Mesothelial cell of epicardium (in vitro differentiated cells): ENCODE data around the gene SERAC1. TPM values are rescaled to one million over a fixed set of nuclear protein-coding genes. Genes with fewer than 3 reads are reported as not detected.

Source experiments
- DNase-seq, 2 experiments: peaks; one replicate each; pipeline ENCODE4 v3.0.0; 2021; ENCODE audit warnings: low spot score in 2 of 2; ENCODE audit not compliant: unreplicated experiment in 2 of 2
- H3K27ac Mint-ChIP-seq: 2 replicates; pipeline ENCODE4 v1.8.0; 2021; ENCODE audit warnings: mixed read lengths
- H3K27me3 Mint-ChIP-seq: 2 replicates; pipeline ENCODE4 v1.8.0; 2021; ENCODE audit warnings: low read depth, mixed read lengths
- H3K36me3 Mint-ChIP-seq: 2 replicates; pipeline ENCODE4 v1.8.0; 2021; ENCODE audit warnings: mixed read lengths
- H3K4me1 Mint-ChIP-seq: 2 replicates; pipeline ENCODE4 v1.8.0; 2021; ENCODE audit warnings: mixed read lengths
- H3K4me3 Mint-ChIP-seq: 2 replicates; pipeline ENCODE4 v1.8.0; 2021; ENCODE audit warnings: mild to moderate bottlenecking, moderate library complexity, mixed read lengths
- H3K9me3 Mint-ChIP-seq: 2 replicates; pipeline ENCODE4 v1.8.0; 2021; ENCODE audit warnings: mixed read lengths
- total RNA-seq: library from RNA; stranded (reverse); gene quantifications from 3 replicates; pipeline ENCODE4 v1.2.1, GENCODE V29; 2021
- TF ChIP-seq, protein P1 (sequence below): fragments of 200-600 bp; sonication (generic); IDR thresholded peaks from one replicate; pipeline ENCODE4 v1.5.0; 2021; ENCODE audit warnings: antibody characterized with exemption; ENCODE audit not compliant: unreplicated experiment

The SERAC1 gene
- total RNA-seq, 1 donor from 2014 or later = 9.8 TPM

DNA sequence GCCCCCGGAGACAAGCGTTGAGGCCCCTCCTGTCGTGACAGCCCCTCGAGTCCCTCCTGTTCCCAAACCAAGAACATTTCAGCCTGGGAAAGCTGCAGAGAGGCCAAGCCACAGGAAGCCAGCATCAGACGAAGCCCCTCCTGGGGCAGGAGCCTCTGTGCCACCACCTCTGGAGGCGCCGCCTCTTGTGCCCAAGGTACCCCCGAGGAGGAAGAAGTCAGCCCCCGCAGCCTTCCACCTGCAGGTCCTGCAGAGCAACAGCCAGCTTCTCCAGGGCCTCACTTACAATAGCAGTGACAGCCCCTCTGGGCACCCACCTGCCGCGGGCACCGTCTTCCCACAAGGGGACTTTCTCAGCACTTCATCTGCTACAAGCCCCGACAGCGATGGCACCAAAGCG is 72.4 kb downstream of the SERAC1 start:
- Mint-ChIP-seq H3K27me3 (no peaks in the 10 kb centered on the region), H3K4me1 (no peaks in the 10 kb centered on the region), H3K4me3 (no peak overlapping the region), H3K9me3 (peaks cover under 1% of the 10 kb centered on the region), H3K27ac (no peak overlapping the region), H3K36me3 (peaks cover 40% of the 10 kb centered on the region)
- TF ChIP-seq, protein P1, sequence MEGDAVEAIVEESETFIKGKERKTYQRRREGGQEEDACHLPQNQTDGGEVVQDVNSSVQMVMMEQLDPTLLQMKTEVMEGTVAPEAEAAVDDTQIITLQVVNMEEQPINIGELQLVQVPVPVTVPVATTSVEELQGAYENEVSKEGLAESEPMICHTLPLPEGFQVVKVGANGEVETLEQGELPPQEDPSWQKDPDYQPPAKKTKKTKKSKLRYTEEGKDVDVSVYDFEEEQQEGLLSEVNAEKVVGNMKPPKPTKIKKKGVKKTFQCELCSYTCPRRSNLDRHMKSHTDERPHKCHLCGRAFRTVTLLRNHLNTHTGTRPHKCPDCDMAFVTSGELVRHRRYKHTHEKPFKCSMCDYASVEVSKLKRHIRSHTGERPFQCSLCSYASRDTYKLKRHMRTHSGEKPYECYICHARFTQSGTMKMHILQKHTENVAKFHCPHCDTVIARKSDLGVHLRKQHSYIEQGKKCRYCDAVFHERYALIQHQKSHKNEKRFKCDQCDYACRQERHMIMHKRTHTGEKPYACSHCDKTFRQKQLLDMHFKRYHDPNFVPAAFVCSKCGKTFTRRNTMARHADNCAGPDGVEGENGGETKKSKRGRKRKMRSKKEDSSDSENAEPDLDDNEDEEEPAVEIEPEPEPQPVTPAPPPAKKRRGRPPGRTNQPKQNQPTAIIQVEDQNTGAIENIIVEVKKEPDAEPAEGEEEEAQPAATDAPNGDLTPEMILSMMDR = no peak
- DNase-seq = no peak

DNA sequence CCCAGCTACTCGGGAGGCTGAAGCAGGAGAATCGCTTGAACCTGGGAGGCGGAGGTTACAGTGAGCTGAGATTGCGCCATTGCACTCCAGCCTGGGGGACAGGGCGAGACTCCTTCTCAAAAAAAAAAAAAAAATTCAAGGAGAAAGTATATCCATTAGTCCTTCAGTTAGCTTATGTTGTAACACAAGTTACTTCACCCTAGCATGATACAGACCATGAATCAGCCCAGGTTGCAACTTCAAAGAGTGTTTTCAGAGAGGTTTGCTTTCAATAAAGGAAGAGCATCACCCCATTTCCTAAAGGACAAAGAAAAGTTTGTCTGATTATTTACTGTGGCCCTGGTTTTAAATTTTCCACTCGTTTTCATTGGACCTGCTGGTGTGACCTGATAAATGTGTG is 73.0 kb downstream of the SERAC1 start:
- Mint-ChIP-seq H3K4me1 (no peaks in the 10 kb centered on the region), H3K4me3 (no peak overlapping the region), H3K9me3 (no peaks in the 10 kb centered on the region), H3K27ac (no peak overlapping the region), H3K36me3 (peaks cover 40% of the 10 kb centered on the region), H3K27me3 (no peaks in the 10 kb centered on the region)
- TF ChIP-seq, protein P1 = no peak
- DNase-seq = no peak

DNA sequence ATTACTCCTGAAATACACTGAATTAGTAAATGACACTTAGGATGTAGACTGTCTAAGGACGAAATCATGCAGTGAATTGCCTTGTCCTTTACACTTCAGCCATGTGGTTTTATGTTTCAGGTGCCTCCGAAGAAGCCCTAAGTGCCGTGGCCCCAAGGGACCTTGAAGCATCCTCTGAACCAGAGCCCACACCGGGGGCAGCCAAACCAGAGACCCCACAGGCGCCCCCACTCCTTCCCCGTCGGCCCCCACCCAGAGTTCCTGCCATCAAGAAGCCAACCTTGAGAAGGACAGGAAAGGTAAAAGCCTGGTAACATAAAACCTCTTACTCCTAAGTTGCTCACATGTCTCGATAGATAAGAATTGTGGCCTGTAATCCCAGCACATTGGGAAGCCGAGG is 75.3 kb downstream of the SERAC1 start:
- Mint-ChIP-seq H3K27me3 (no peaks in the 10 kb centered on the region), H3K27ac (no peak overlapping the region), H3K4me1 (no peaks in the 10 kb centered on the region), H3K4me3 (no peak overlapping the region), H3K36me3 (peaks cover 56% of the 10 kb centered on the region), H3K9me3 (no peaks in the 10 kb centered on the region)
- TF ChIP-seq, protein P1 = no peak
- DNase-seq = no peak

DNA sequence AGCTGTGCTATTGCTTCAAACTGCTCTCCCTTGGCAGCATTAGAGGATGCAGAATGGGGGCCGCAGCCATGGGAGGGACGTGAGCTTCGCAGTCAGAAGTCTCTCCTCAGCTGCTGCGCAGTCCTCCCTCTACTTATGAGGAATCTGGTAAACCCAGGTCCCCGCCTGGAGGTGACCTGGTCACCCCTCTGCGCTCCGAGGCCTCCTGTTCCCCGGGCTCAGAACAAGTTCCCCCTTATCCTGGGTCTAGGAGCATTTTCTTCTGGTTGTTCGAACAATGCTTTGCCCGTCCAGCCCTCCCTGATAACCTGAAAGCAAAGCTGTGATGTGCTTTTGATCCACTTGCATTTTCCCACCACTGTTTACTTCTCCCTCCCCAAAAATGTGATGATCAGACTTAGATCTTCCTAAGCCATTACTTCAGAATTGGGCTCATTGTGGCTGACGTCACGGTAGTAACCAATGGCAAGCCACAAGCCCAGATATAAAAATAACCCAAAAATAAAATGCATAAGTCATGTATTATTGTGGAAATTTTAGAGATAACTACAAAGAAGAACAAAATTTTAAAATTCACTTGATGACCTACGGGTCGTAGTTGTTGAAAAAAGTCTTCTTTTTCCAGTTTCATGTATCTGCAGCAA is 80.7 kb downstream of the SERAC1 start:
- no peaks in the 10 kb centered on the region for H3K9me3 Mint-ChIP-seq
- H3K27ac Mint-ChIP-seq = no peak overlapping the region
- H3K4me3 Mint-ChIP-seq = no peak overlapping the region
- H3K4me1 Mint-ChIP-seq = no peaks in the 10 kb centered on the region
- no peak for DNase-seq
- no peaks in the 10 kb centered on the region for H3K27me3 Mint-ChIP-seq
- H3K36me3 Mint-ChIP-seq = peaks cover 54% of the 10 kb centered on the region
- TF ChIP-seq, protein P1 = no peak

DNA sequence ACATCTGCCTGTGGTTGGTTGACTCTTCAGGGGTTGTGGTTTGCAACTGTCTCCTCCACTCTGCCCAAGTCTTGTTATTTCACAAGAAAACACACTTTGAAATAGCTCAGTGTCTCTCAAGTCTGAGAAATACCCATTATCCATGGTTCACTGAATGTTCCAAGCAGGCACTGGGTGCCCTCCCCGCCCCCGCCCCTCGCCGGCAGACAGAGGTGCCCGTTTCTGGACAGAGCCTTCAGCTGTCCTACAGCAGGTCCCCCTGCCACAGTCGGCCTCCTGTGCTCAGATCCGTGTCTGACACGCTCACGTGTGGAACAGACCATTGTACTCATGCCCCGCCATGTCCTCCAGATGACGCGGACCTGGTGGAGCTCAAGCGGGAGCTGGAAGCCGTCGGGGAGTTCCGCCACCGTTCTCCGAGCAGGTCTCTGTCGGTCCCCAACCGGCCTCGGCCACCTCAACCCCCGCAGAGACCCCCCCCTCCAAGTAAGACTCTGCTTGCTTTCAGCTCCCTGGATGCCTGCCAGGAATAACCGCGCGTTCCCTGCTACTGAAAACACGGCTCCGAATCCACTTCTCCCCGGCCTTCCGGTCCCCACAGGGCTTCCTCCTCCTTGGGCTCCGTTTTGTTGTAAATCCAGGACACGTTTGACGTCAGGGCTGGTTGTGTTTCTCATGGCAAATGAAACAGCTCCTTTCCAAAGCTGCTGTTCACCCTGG is 81.4 kb downstream of the SERAC1 start:
- Mint-ChIP-seq H3K36me3 (peaks cover 50% of the 10 kb centered on the region), H3K27me3 (no peaks in the 10 kb centered on the region), H3K4me3 (no peak overlapping the region), H3K27ac (no peak overlapping the region), H3K4me1 (no peaks in the 10 kb centered on the region), H3K9me3 (no peaks in the 10 kb centered on the region)
- TF ChIP-seq, protein P1 = no peak
- no peak for DNase-seq
